ENCODE data around the gene ZER1.

The ZER1 gene

DNA sequence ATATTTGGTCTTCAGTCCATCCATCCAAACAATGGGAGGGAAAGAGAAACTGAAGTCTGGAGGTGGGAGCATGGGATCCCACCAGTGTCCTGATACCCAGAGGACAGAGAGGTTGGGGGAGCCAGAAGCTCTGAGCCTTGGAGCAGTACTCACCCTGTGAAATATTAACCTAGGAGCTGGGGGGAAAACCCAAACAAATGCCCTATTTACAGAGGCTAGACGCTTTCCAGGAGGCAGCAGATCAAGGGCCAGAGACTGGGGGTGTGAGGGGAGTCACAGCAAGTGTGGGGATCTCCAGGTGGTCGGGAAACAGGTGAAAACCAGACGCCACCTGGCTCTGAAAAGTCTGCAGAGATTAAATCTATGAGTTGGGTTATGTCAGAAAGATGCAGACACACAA lies 6.2 kb downstream of the ZER1 start:
- no peak for DNase-seq (ENCODE audit: low read depth)
- H3K9ac ChIP-seq (ENCODE audit: low read length): no peak overlapping the region

GRCh38 chr9:128764361-128764760 lies 7.4 kb downstream of the ZER1 start:
- DNase-seq (ENCODE audit: low read depth): no peak
- peaks cover 7% of the 10 kb centered on the region for H3K36me3 ChIP-seq (ENCODE audit: control insufficient read depth, insufficient read depth, low read length, severe bottlenecking)
- no peak overlapping the region for H3K9ac ChIP-seq (ENCODE audit: low read length)
- no peaks in the 10 kb centered on the region for H3K9me3 ChIP-seq (ENCODE audit: control insufficient read depth, low read length)
- no peak overlapping the region for H3K4me3 ChIP-seq (ENCODE audit: low read length)
- H3K4me1 ChIP-seq (ENCODE audit: control insufficient read depth, insufficient read depth, low read length): peaks cover 3% of the 10 kb centered on the region
- no peaks in the 10 kb centered on the region for H3K27me3 ChIP-seq (replicated peaks; ENCODE audit: control insufficient read depth, insufficient read depth, low read length)

More for the DNA sequence above, 6.2 kb downstream of the ZER1 start:
- Histone ChIP-seq H3K9me3 (ENCODE audit: control insufficient read depth, low read length) (no peaks in the 10 kb centered on the region), H3K4me3 (ENCODE audit: low read length) (no peak overlapping the region), H3K4me1 (ENCODE audit: control insufficient read depth, insufficient read depth, low read length) (peaks cover 6% of the 10 kb centered on the region), H3K36me3 (ENCODE audit: control insufficient read depth, insufficient read depth, low read length, severe bottlenecking) (peaks cover 7% of the 10 kb centered on the region), H3K27me3 (replicated peaks; ENCODE audit: control insufficient read depth, insufficient read depth, low read length) (no peaks in the 10 kb centered on the region)

DNA sequence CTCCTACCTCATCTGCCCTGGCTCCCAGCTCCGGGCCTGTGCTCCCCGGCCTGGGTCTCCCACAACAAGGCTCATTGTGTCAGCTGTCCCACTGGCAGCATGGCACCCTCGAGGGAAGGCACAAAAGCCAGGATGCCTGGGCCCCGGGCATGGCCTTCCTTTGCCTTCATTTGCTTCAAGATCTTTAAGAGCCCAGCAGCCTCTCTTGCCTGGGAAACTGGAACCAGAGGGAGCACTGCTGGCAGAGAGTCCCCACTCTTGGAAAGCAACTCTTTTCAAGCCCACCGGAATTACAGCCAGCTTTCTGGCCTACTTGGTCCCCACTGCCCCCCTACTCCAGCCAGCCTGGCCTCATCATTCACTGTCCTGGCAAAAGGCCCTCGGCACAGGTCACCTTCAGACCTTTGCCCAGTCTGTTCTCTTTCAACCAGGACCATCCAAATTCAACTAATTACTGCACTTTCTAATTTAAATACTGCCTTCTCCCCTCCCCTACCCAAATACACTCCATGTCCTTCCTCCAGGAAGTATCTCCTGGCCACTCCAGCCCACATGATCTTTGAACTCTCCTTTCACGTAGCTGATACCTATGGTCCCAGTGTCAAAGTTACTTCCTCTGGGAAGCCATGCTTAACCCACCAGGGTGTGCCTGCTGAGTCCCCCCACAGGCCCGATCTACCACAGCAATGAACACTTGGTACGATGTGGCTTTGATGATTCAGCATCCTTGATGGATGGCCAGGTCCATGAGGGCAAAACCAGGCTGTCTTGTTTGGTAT lies 8.9 kb downstream of the ZER1 start:
- no peaks in the 10 kb centered on the region for H3K9me3 ChIP-seq (ENCODE audit: control insufficient read depth, low read length)
- no peaks in the 10 kb centered on the region for H3K27me3 ChIP-seq (replicated peaks; ENCODE audit: control insufficient read depth, insufficient read depth, low read length)
- no peak overlapping the region for H3K9ac ChIP-seq (ENCODE audit: low read length)
- no peak overlapping the region for H3K4me3 ChIP-seq (ENCODE audit: low read length)
- H3K4me1 ChIP-seq (ENCODE audit: control insufficient read depth, insufficient read depth, low read length): peaks cover 3% of the 10 kb centered on the region
- DNase-seq (ENCODE audit: low read depth): no peak
- peaks cover 7% of the 10 kb centered on the region for H3K36me3 ChIP-seq (ENCODE audit: control insufficient read depth, insufficient read depth, low read length, severe bottlenecking)

- Histone ChIP-seq H3K27me3 (replicated peaks; ENCODE audit: control insufficient read depth, insufficient read depth, low read length) (no peaks in the 10 kb centered on the region), H3K36me3 (ENCODE audit: control insufficient read depth, insufficient read depth, low read length, severe bottlenecking) (peaks cover 16% of the 10 kb centered on the region), H3K4me3 (ENCODE audit: low read length) (no peak overlapping the region), H3K9ac (ENCODE audit: low read length) (no peak overlapping the region), H3K4me1 (ENCODE audit: control insufficient read depth, insufficient read depth, low read length) (peaks cover 15% of the 10 kb centered on the region), H3K9me3 (ENCODE audit: control insufficient read depth, low read length) (no peaks in the 10 kb centered on the region)
- no peak for DNase-seq (ENCODE audit: low read depth)
Observed at GRCh38 chr9:128757602-128758001, 14.1 kb downstream of the ZER1 start.

- no peaks in the 10 kb centered on the region for H3K27me3 ChIP-seq (replicated peaks; ENCODE audit: control insufficient read depth, insufficient read depth, low read length)
- H3K9me3 ChIP-seq (ENCODE audit: control insufficient read depth, low read length): no peaks in the 10 kb centered on the region
- H3K36me3 ChIP-seq (ENCODE audit: control insufficient read depth, insufficient read depth, low read length, severe bottlenecking): peaks cover 42% of the 10 kb centered on the region
- H3K4me3 ChIP-seq (ENCODE audit: low read length): no peak overlapping the region
- H3K9ac ChIP-seq (ENCODE audit: low read length): no peak overlapping the region
- DNase-seq (ENCODE audit: low read depth): no peak
- H3K4me1 ChIP-seq (ENCODE audit: control insufficient read depth, insufficient read depth, low read length): peaks cover 15% of the 10 kb centered on the region
Observed at GRCh38 chr9:128753627-128754026, 18.1 kb downstream of the ZER1 start.

DNA sequence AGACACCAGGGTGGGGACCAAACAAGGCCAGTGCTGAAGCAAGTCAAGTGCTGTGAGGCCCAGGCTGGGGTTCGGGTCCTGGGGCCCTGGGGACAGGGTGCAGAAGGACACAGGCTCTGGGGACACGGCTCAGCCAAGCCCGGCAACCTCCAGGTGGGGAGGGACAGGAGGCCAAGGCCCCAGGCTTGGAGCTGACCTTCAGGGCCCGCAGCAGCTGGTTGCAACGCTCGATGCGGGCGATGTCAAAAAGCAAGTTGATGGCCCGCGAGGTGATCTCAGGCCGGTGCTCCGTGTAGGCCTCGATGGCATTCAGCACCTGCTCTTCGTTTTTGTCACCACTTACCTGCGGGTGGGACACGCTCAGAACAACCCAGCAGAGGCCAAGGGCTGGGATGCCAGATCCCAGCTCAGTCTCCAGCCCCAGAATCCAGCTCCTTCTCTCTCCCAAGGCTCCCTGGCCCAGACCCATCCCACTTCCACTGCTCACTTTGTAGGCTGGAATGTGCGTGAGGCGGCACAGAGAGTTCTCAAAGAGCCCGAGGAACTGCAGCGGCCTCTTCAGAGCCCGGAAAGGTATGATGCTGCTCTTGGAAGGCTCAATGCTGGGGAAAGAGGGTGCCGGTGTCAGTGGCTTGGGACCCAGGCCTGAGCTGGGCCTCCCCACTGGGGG lies 20.7 kb downstream of the ZER1 start:
- Histone ChIP-seq H3K4me3 (ENCODE audit: low read length) (no peak overlapping the region), H3K27me3 (replicated peaks; ENCODE audit: control insufficient read depth, insufficient read depth, low read length) (no peaks in the 10 kb centered on the region)

DNA sequence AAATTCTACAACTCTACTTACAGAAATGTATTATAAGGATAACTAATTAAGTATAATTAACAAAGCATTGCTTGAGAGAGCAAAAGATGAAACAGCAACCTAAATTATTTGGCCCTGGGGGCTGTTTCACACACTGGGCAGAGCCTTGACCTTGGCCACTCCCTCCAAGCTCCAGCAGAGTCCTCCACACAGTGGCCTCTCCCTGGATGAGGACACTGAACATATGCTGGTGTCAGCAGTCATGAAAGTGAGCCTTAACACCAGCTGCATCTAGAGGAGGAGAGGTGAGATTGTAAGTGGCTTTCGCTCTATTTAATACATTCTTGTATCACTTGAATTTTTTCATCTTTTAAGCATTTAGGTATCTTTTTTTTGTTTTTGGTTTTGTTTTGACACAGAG lies 24.5 kb downstream of the ZER1 start:
- Histone ChIP-seq H3K4me1 (ENCODE audit: control insufficient read depth, insufficient read depth, low read length) (no peaks in the 10 kb centered on the region), H3K27me3 (replicated peaks; ENCODE audit: control insufficient read depth, insufficient read depth, low read length) (no peaks in the 10 kb centered on the region), H3K4me3 (ENCODE audit: low read length) (no peak overlapping the region), H3K36me3 (ENCODE audit: control insufficient read depth, insufficient read depth, low read length, severe bottlenecking) (peaks cover 23% of the 10 kb centered on the region), H3K9ac (ENCODE audit: low read length) (no peak overlapping the region), H3K9me3 (ENCODE audit: control insufficient read depth, low read length) (no peaks in the 10 kb centered on the region)
- DNase-seq (ENCODE audit: low read depth): no peak

More for the DNA sequence above, 20.7 kb downstream of the ZER1 start:
- Histone ChIP-seq H3K4me1 (ENCODE audit: control insufficient read depth, insufficient read depth, low read length) (peaks cover 15% of the 10 kb centered on the region), H3K9me3 (ENCODE audit: control insufficient read depth, low read length) (no peaks in the 10 kb centered on the region), H3K36me3 (ENCODE audit: control insufficient read depth, insufficient read depth, low read length, severe bottlenecking) (peaks cover 42% of the 10 kb centered on the region), H3K9ac (ENCODE audit: low read length) (no peak overlapping the region)
- no peak for DNase-seq (ENCODE audit: low read depth)

GRCh38 chr9:128743421-128743820 lies 28.3 kb downstream of the ZER1 start:
- no peak overlapping the region for H3K4me3 ChIP-seq (ENCODE audit: low read length)
- H3K27me3 ChIP-seq (replicated peaks; ENCODE audit: control insufficient read depth, insufficient read depth, low read length): no peaks in the 10 kb centered on the region
- no peaks in the 10 kb centered on the region for H3K4me1 ChIP-seq (ENCODE audit: control insufficient read depth, insufficient read depth, low read length)
- no peak overlapping the region for H3K9ac ChIP-seq (ENCODE audit: low read length)
- no peak for DNase-seq (ENCODE audit: low read depth)
- peaks cover 14% of the 10 kb centered on the region for H3K36me3 ChIP-seq (ENCODE audit: control insufficient read depth, insufficient read depth, low read length, severe bottlenecking)
- H3K9me3 ChIP-seq (ENCODE audit: control insufficient read depth, low read length): no peaks in the 10 kb centered on the region

- H3K4me1 ChIP-seq (ENCODE audit: control insufficient read depth, insufficient read depth, low read length): no peaks in the 10 kb centered on the region
- no peak overlapping the region for H3K9ac ChIP-seq (ENCODE audit: low read length)
- H3K36me3 ChIP-seq (ENCODE audit: control insufficient read depth, insufficient read depth, low read length, severe bottlenecking): peaks cover 14% of the 10 kb centered on the region
- H3K9me3 ChIP-seq (ENCODE audit: control insufficient read depth, low read length): no peaks in the 10 kb centered on the region
- H3K27me3 ChIP-seq (replicated peaks; ENCODE audit: control insufficient read depth, insufficient read depth, low read length): no peaks in the 10 kb centered on the region
- no peak overlapping the region for H3K4me3 ChIP-seq (ENCODE audit: low read length)
- no peak for DNase-seq (ENCODE audit: low read depth)
Observed at GRCh38 chr9:128742401-128742800, 29.3 kb downstream of the ZER1 start.

GRCh38 chr9:128735373-128735772 lies 36.4 kb downstream of the ZER1 start:
- Histone ChIP-seq H3K4me3 (ENCODE audit: low read length) (no peak overlapping the region), H3K36me3 (ENCODE audit: control insufficient read depth, insufficient read depth, low read length, severe bottlenecking) (peaks cover 34% of the 10 kb centered on the region), H3K27me3 (replicated peaks; ENCODE audit: control insufficient read depth, insufficient read depth, low read length) (no peaks in the 10 kb centered on the region), H3K9ac (ENCODE audit: low read length) (no peak overlapping the region), H3K4me1 (ENCODE audit: control insufficient read depth, insufficient read depth, low read length) (no peaks in the 10 kb centered on the region), H3K9me3 (ENCODE audit: control insufficient read depth, low read length) (no peaks in the 10 kb centered on the region)
- no peak for DNase-seq (ENCODE audit: low read depth)

GRCh38 chr9:128733256-128733655 lies 38.5 kb downstream of the ZER1 start:
- no peaks in the 10 kb centered on the region for H3K4me1 ChIP-seq (ENCODE audit: control insufficient read depth, insufficient read depth, low read length)
- H3K9me3 ChIP-seq (ENCODE audit: control insufficient read depth, low read length): no peaks in the 10 kb centered on the region
- DNase-seq (ENCODE audit: low read depth): peak; percentile 81
- no peaks in the 10 kb centered on the region for H3K27me3 ChIP-seq (replicated peaks; ENCODE audit: control insufficient read depth, insufficient read depth, low read length)
- peak overlapping the region; percentile 68 for H3K9ac ChIP-seq (ENCODE audit: low read length)
- H3K4me3 ChIP-seq (ENCODE audit: low read length): no peak overlapping the region
- peaks cover 28% of the 10 kb centered on the region for H3K36me3 ChIP-seq (ENCODE audit: control insufficient read depth, insufficient read depth, low read length, severe bottlenecking)

Data from adipocyte (in vitro differentiated cells).